Keratinocyte (primary cell): ENCODE results near the gene HP1BP3. TPM values are rescaled to one million over a fixed set of nuclear protein-coding genes. Genes with fewer than 3 reads are reported as not detected.
"Not testable (repeated sequence)": the region's sequence is repeated elsewhere in the genome, so short reads cannot be mapped to it uniquely, and the experiment has no call there.

ENCODE experiments used
- DNase-seq: peaks from one replicate; pipeline ENCODE4 v3.0.0-alpha.2; 2011; ENCODE audit warnings: low read depth, missing footprints, low spot score
- FAIRE-seq: peaks from 2 replicates; lab custom pipeline; 2011; peaks lifted over from hg19 to GRCh38; lab: Jason Lieb, UNC
- H2AFZ ChIP-seq: 2 replicates; pipeline ENCODE4 v1.6.0; 2012; ENCODE audit warnings: low read length, control low read depth, inconsistent platforms; ENCODE audit not compliant: control insufficient read depth
- H3K27ac ChIP-seq: 2 replicates; pipeline ENCODE4 v1.5.1; 2011; ENCODE audit warnings: low read length; ENCODE audit not compliant: control insufficient read depth, insufficient read depth
- H3K27me3 ChIP-seq: 3 replicates; pipeline ENCODE4 v1.6.0; 2011; ENCODE audit warnings: low read length; ENCODE audit not compliant: control insufficient read depth, insufficient read depth; ENCODE audit errors: extremely low read depth
- H3K36me3 ChIP-seq, 2 experiments: 2 replicates in 1 of 2; 3 replicates in 1 of 2; pipeline ENCODE4 v1.5.1; 2011; ENCODE audit warnings: low read length in 2 of 2, mild to moderate bottlenecking in 1 of 2; ENCODE audit not compliant: control insufficient read depth in 2 of 2, insufficient read depth in 2 of 2; ENCODE audit errors: extremely low read depth in 1 of 2
- H3K4me1 ChIP-seq: 3 replicates; pipeline ENCODE4 v1.5.1; 2011; ENCODE audit warnings: low read length; ENCODE audit not compliant: control insufficient read depth, insufficient read depth; ENCODE audit errors: extremely low read depth
- H3K4me2 ChIP-seq: 3 replicates; pipeline ENCODE4 v1.6.0; 2011; ENCODE audit warnings: low read depth, low read length; ENCODE audit not compliant: control insufficient read depth, insufficient read depth; ENCODE audit errors: extremely low read depth
- H3K4me3 ChIP-seq, 3 experiments: fragments of 200-600 bp in 1 of 3; sonication (generic) in 1 of 3; 2 replicates in 2 of 3; 3 replicates in 1 of 3; pipeline ENCODE4 v1.5.1; 2011 to 2016; ENCODE audit warnings: low read length in 3 of 3, mild to moderate bottlenecking in 3 of 3, control low read depth in 2 of 3, inconsistent platforms in 1 of 3, low read depth in 1 of 3, mixed read lengths in 1 of 3, mixed run types in 1 of 3, moderate library complexity in 1 of 3; ENCODE audit not compliant: control insufficient read depth in 2 of 3, insufficient read depth in 2 of 3; ENCODE audit errors: extremely low read depth in 1 of 3
- H3K79me2 ChIP-seq: 2 replicates; pipeline ENCODE4 v1.6.0; 2012; ENCODE audit warnings: low read length; ENCODE audit not compliant: control insufficient read depth, insufficient read depth
- H3K9ac ChIP-seq: 3 replicates; pipeline ENCODE4 v1.6.0; 2011; ENCODE audit warnings: low read length; ENCODE audit not compliant: control insufficient read depth, insufficient read depth; ENCODE audit errors: extremely low read depth
- H3K9me1 ChIP-seq: 3 replicates; pipeline ENCODE4 v1.6.0; 2011; ENCODE audit warnings: low read length; ENCODE audit not compliant: control insufficient read depth, insufficient read depth; ENCODE audit errors: extremely low read depth
- H3K9me3 ChIP-seq: 2 replicates; pipeline ENCODE4 v1.5.1; 2012; ENCODE audit warnings: low read depth, low read length; ENCODE audit not compliant: control insufficient read depth
- H4K20me1 ChIP-seq: 3 replicates; pipeline ENCODE4 v1.6.0; 2011; ENCODE audit warnings: low read length; ENCODE audit not compliant: control insufficient read depth, insufficient read depth; ENCODE audit errors: extremely low read depth
- EZH2 ChIP-seq: IDR thresholded peaks from one replicate; pipeline ENCODE4 v1.6.1; 2012; ENCODE audit warnings: inconsistent platforms, mild to moderate bottlenecking, low read length, moderate library complexity
- dilution Hi-C: fragments of 300-500 bp; cut with MboI; formaldehyde crosslinking; loops from one replicate; pipeline ENCODE4 v1.7.0; 2020; ENCODE audit warnings: low sequenced_read_pairs; ENCODE audit not compliant: extremely low pct_ligation_motif_present
- polyA plus RNA-seq, 5 experiments: library from polyadenylated mRNA; depleted of rRNA in 3 of 5; stranded (reverse) in 3 of 5; stranded (forward) in 1 of 5; unstranded in 1 of 5; fragments of >200 nt; gene quantifications; 1 replicate in 1 of 5; 2 replicates in 3 of 5; 3 replicates in 1 of 5; pipeline versions ENCODE4 v1.2.1 to v1.2.3, GENCODE V29; 2011 to 2012; ENCODE audit warnings: missing spikeins in 2 of 5, low read depth in 1 of 5, low replicate concordance in 1 of 5
- TF ChIP-seq, protein P1 (sequence below), 3 experiments: IDR thresholded peaks in 1 of 3; conservative IDR thresholded peaks in 1 of 3; optimal IDR thresholded peaks in 1 of 3; 2 replicates in 2 of 3; 3 replicates in 1 of 3; pipeline versions ENCODE3 to v1.5.1; 2011; ENCODE audit warnings: low read length in 3 of 3, mild to moderate bottlenecking in 3 of 3, moderate library complexity in 2 of 3, control low read depth in 1 of 3, inconsistent platforms in 1 of 3; ENCODE audit not compliant: insufficient read depth in 2 of 3; ENCODE audit errors: extremely low read depth in 1 of 3

Gene HP1BP3
- polyA plus RNA-seq, 1 donor (not counting 4 experiments of a cell fraction or from before 2014, with no cell fraction given): 148 TPM

DNA sequence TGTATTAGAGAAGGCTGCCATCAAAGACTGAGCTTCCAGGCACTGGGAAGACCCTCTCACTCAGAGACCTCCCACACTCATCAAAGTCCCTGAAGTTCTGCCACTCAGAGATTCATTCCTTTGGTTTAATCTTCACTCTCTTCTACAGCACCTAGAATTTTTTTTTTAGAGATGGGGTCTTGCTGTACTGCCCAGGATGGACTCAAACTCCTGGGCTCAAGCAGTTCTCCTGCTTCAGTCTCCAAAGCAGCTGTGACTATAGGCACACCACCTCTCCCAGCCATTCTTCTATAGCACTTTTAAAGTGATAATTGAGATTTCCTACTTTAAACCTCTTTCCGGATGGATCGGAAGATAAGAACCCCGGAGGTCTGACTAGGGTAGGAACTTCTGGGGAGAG lies 3.7 kb upstream of the HP1BP3 start:
- TF ChIP-seq, protein P1, sequence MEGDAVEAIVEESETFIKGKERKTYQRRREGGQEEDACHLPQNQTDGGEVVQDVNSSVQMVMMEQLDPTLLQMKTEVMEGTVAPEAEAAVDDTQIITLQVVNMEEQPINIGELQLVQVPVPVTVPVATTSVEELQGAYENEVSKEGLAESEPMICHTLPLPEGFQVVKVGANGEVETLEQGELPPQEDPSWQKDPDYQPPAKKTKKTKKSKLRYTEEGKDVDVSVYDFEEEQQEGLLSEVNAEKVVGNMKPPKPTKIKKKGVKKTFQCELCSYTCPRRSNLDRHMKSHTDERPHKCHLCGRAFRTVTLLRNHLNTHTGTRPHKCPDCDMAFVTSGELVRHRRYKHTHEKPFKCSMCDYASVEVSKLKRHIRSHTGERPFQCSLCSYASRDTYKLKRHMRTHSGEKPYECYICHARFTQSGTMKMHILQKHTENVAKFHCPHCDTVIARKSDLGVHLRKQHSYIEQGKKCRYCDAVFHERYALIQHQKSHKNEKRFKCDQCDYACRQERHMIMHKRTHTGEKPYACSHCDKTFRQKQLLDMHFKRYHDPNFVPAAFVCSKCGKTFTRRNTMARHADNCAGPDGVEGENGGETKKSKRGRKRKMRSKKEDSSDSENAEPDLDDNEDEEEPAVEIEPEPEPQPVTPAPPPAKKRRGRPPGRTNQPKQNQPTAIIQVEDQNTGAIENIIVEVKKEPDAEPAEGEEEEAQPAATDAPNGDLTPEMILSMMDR (optimal IDR thresholded peaks at IDR 0.05 in 1 of 3, IDR thresholded peaks at IDR 0.05 in 1 of 3, conservative IDR thresholded peaks at IDR 0.05 in 1 of 3; ENCODE audit: extremely low read depth in 1 of 3, insufficient read depth in 2 of 3, low read length in 3 of 3): no peak
- TF ChIP-seq EZH2: no peak
- H3K9ac ChIP-seq: no peak overlapping the region
- dilution Hi-C loops: no loop called here
- H3K4me3 ChIP-seq: no peak overlapping the region
- no peak for DNase-seq
- no peaks in the 10 kb centered on the region for H3K36me3 ChIP-seq
- no peaks in the 10 kb centered on the region for H4K20me1 ChIP-seq
- no peak for FAIRE-seq
- H3K9me1 ChIP-seq: no peaks in the 10 kb centered on the region
- H3K27ac ChIP-seq: no peak overlapping the region
- peaks cover 7% of the 10 kb centered on the region for H3K79me2 ChIP-seq
- H3K27me3 ChIP-seq: no peaks in the 10 kb centered on the region
- no peaks in the 10 kb centered on the region for H3K9me3 ChIP-seq
- no peak overlapping the region for H3K4me2 ChIP-seq
- no peak overlapping the region for H2AFZ ChIP-seq
- H3K4me1 ChIP-seq: peaks cover 8% of the 10 kb centered on the region

DNA sequence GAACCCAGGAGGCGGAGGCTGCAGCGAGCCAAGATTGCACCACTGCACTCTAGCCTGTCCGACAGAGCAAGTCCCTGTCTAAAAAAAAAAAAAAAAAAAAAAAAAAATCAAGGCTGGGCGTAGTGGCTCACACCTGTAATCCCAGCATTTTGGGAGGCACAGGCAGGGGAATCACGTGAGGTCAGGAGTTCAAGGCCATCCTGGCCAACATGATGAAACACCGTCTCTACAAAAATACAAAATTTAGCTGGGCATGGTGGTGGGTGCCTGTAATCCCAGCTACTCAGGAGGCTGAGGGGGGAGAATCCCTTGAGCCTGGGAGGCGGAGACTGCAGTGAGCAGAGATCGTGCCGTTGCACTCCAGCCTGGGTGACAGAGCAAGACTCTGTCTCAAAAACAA lies 2.5 kb upstream of the HP1BP3 start:
- H2AFZ ChIP-seq, H3K4me3 ChIP-seq, H4K20me1 ChIP-seq, FAIRE-seq, DNase-seq, dilution Hi-C loops, H3K4me2 ChIP-seq, H3K9me3 ChIP-seq, H3K9me1 ChIP-seq, H3K27me3 ChIP-seq, H3K27ac ChIP-seq, H3K9ac ChIP-seq, H3K36me3 ChIP-seq: not testable (repeated sequence)
- Histone ChIP-seq H3K79me2 (peaks cover 19% of the 10 kb centered on the region), H3K4me1 (peaks cover 13% of the 10 kb centered on the region)
